Breast epithelium (tissue), 4 donors: ENCODE measurements around the gene ABHD16B. TPM values are rescaled to one million over a fixed set of nuclear protein-coding genes. Genes with fewer than 3 reads are reported as not detected.

Experiments used
- DNase-seq, 2 donors: peaks; one replicate each; pipeline ENCODE4 v3.0.0-alpha.2; 2019; ENCODE audit warnings: low spot score in 2 of 2
- H3K27ac ChIP-seq, 2 donors: fragments of 200-600 bp; sonication (generic) in 1 of 2; one replicate each; pipeline ENCODE4 v1.5.1; 2016 to 2019; ENCODE audit warnings: mild to moderate bottlenecking in 1 of 2
- H3K27me3 ChIP-seq, 2 donors: fragments of 200-600 bp; sonication (generic) in 1 of 2; one replicate each; pipeline versions ENCODE4 v1.5.1 to v1.6.0; 2017 to 2019; ENCODE audit warnings: control low read depth in 1 of 2, mild to moderate bottlenecking in 1 of 2
- H3K36me3 ChIP-seq: fragments of 200-600 bp; one replicate; pipeline ENCODE4 v1.5.1; 2019
- H3K4me1 ChIP-seq, 2 donors: fragments of 200-600 bp; sonication (generic); one replicate each; pipeline ENCODE4 v1.5.1; 2016 to 2019; ENCODE audit warnings: control low read depth in 1 of 2
- H3K4me3 ChIP-seq, 3 donors: fragments of 200-600 bp; sonication (generic); 1 replicate in 2 of 3; 2 replicates in 1 of 3; pipeline ENCODE4 v1.5.1; 2016 to 2019; ENCODE audit warnings: mild to moderate bottlenecking in 3 of 3, moderate library complexity in 2 of 3
- H3K9me3 ChIP-seq, 2 donors: fragments of 200-600 bp; sonication (generic) in 1 of 2; one replicate each; pipeline ENCODE4 v1.5.1; 2016 to 2019; ENCODE audit warnings: control low read depth in 1 of 2
- CTCF ChIP-seq, 3 donors: fragments of 450-650 bp; IDR thresholded peaks; one replicate each; pipeline ENCODE4 v1.5.1; 2016 to 2017; ENCODE audit warnings: antibody characterized with exemption in 3 of 3, mild to moderate bottlenecking in 3 of 3, moderate library complexity in 3 of 3
- POLR2A ChIP-seq: fragments of 450-650 bp; IDR thresholded peaks from one replicate; pipeline ENCODE4 v1.6.1; 2016; ENCODE audit warnings: antibody characterized with exemption, mild to moderate bottlenecking, moderate library complexity
- POLR2AphosphoS5 ChIP-seq, 3 donors: sonication (generic); formaldehyde crosslinking; IDR thresholded peaks; one replicate each; pipeline ENCODE4 v1.6.1; 2017; ENCODE audit warnings: antibody characterized with exemption in 3 of 3
- intact Hi-C: fragments of 100-400 bp; cut with DNase I; formaldehyde crosslinking; loops from one replicate; pipeline ENCODE4 v1.15.1; 2023; ENCODE audit warnings: low total_unique reads
- total RNA-seq, 3 donors: library from RNA; depleted of rRNA; stranded (reverse); fragments of >200 nt; gene quantifications; one replicate each; pipeline ENCODE4 v1.1.0, GENCODE V29; 2016

The ABHD16B gene
- total RNA-seq, 3 donors from 2014 or later, result not detected

- TF ChIP-seq POLR2AphosphoS5 (IDR thresholded peaks at IDR 0.05) (peak in 2 of 3 donors; percentile 16 to 46), CTCF (IDR thresholded peaks at IDR 0.05) (no peak)
- Histone ChIP-seq H3K4me1 (peaks cover 0 to 3% of the 10 kb centered on the region in 2 donors), H3K27me3 (no peaks in the 10 kb centered on the region), H3K4me3 (no peak overlapping the region), H3K36me3 (peaks cover 4% of the 10 kb centered on the region), H3K27ac (peak overlapping the region; percentile 66 to 68), H3K9me3 (no peaks in the 10 kb centered on the region)
- intact Hi-C loops, result no loop called here
- peak; percentile 78 to 90 for DNase-seq
These were observed 23.4 kb downstream of the ABHD16B start for GRCh38 chr20:63884506-63885263.

GRCh38 chr20:63885264-63886053, 24.2 kb downstream of the ABHD16B start:
- H3K27me3 ChIP-seq, result no peaks in the 10 kb centered on the region
- no peak for DNase-seq
- H3K4me1 ChIP-seq, result peaks cover 4 to 10% of the 10 kb centered on the region in 2 donors
- H3K36me3 ChIP-seq, result peaks cover 4% of the 10 kb centered on the region
- no peak for TF ChIP-seq CTCF (IDR thresholded peaks at IDR 0.05)
- TF ChIP-seq POLR2AphosphoS5 (IDR thresholded peaks at IDR 0.05), result no peak
- TF ChIP-seq POLR2A, result no peak
- intact Hi-C loops, result no loop called here
- H3K9me3 ChIP-seq, result no peaks in the 10 kb centered on the region
- no peak overlapping the region for H3K4me3 ChIP-seq
- peak overlapping the region; percentile 66 to 68 for H3K27ac ChIP-seq

DNA sequence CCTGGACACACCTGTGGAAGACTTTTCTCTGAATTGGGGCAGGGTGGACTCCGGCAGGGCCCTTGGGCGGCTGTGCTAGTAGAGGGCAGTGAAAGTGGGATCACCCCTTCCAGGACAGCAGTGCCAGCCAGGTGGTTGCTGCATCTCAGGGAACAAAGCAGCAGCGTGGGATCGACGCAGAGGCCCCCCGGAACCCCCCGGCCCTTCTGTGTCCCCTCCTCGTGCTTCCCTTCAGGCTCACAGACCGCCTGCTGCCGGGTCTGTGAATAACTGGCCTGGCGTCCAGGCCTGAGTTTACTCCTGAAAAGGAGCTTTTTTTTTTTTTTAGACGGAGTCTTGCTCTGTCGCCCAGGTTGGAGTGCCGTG, 24.7 kb downstream of the ABHD16B start:
- H3K4me1 ChIP-seq, result peaks cover 4 to 10% of the 10 kb centered on the region in 2 donors
- peaks cover 4% of the 10 kb centered on the region for H3K36me3 ChIP-seq
- H3K9me3 ChIP-seq, result no peaks in the 10 kb centered on the region
- no peaks in the 10 kb centered on the region for H3K27me3 ChIP-seq
- no peak for TF ChIP-seq POLR2AphosphoS5 (IDR thresholded peaks at IDR 0.05)
- intact Hi-C loops, result no loop called here
- no peak overlapping the region for H3K27ac ChIP-seq
- H3K4me3 ChIP-seq, result no peak overlapping the region
- DNase-seq, result no peak

GRCh38 chr20:63886921-63887320, 25.6 kb downstream of the ABHD16B start:
- H3K4me3 ChIP-seq, result no peak overlapping the region
- peak overlapping the region in 1 of 2 donors; percentile 91 for H3K27ac ChIP-seq
- intact Hi-C loops, result no loop called here
- TF ChIP-seq POLR2A (no peak), CTCF (IDR thresholded peaks at IDR 0.05) (no peak), POLR2AphosphoS5 (IDR thresholded peaks at IDR 0.05) (no peak)
- no peaks in the 10 kb centered on the region for H3K27me3 ChIP-seq
- H3K4me1 ChIP-seq, result peaks cover 4 to 10% of the 10 kb centered on the region in 2 donors
- DNase-seq, result no peak
- no peaks in the 10 kb centered on the region for H3K9me3 ChIP-seq
- peaks cover 4% of the 10 kb centered on the region for H3K36me3 ChIP-seq

GRCh38 chr20:63889241-63890200, 28.2 kb downstream of the ABHD16B start:
- H3K4me1 ChIP-seq, result peaks cover 4 to 13% of the 10 kb centered on the region in 2 donors
- H3K27ac ChIP-seq, result peak overlapping the region; percentile 87 to 91
- no peaks in the 10 kb centered on the region for H3K36me3 ChIP-seq
- DNase-seq, result peak in 1 of 2 donors; percentile 68
- H3K27me3 ChIP-seq, result no peaks in the 10 kb centered on the region
- TF ChIP-seq CTCF (IDR thresholded peaks at IDR 0.05), result no peak
- TF ChIP-seq POLR2AphosphoS5 (IDR thresholded peaks at IDR 0.05), result peak in 1 of 3 donors; percentile 25
- H3K4me3 ChIP-seq, result no peak overlapping the region
- H3K9me3 ChIP-seq, result no peaks in the 10 kb centered on the region
- intact Hi-C loops, result loop anchor here (1.0 to 10.0 kb wide), 2 partner anchors 22 to 85 kb away; partner anchors contain the start of gene SAMD10
